GM12878 (cell line): Measurements from ENCODE around the gene NFKBIB. TPM values are rescaled to one million over a fixed set of nuclear protein-coding genes. Genes with fewer than 3 reads are reported as not detected.

Experiments
- BCL11A ChIP-seq: IDR thresholded peaks from 2 replicates; pipeline ENCODE4 v1.6.1; 2011; ENCODE audit warnings: low read depth, low read length
- BMI1 ChIP-seq: fragments of 450-650 bp; IDR thresholded peaks from 2 replicates; pipeline ENCODE4 v1.6.1; 2016; ENCODE audit warnings: mild to moderate bottlenecking, moderate library complexity, borderline replicate concordance
- CREB1 ChIP-seq: IDR thresholded peaks from 2 replicates; pipeline ENCODE4 v1.6.1; 2012; ENCODE audit warnings: low read depth, mild to moderate bottlenecking, inconsistent platforms
- DPF2 ChIP-seq: fragments of 450-650 bp; IDR thresholded peaks from 2 replicates; pipeline ENCODE4 v1.6.1; 2017; ENCODE audit warnings: mild to moderate bottlenecking
- ETV6 ChIP-seq, 2 experiments: fragments of 450-650 bp in 1 of 2; IDR thresholded peaks in 1 of 2; conservative IDR thresholded peaks in 1 of 2; 2 replicates each; pipeline ENCODE4 v1.6.1; 2014; ENCODE audit warnings: antibody characterized with exemption in 1 of 2, borderline replicate concordance in 1 of 2, low read depth in 1 of 2, mild to moderate bottlenecking in 1 of 2, moderate library complexity in 1 of 2
- HCFC1 ChIP-seq: fragments of 150-350 bp; IDR thresholded peaks from 2 replicates; pipeline ENCODE4 v1.6.1; 2014; ENCODE audit warnings: low read length
- HSF1 ChIP-seq: fragments of 150-350 bp; IDR thresholded peaks from 2 replicates; pipeline ENCODE4 v1.6.1; 2014; ENCODE audit warnings: mild to moderate bottlenecking, low read depth, low read length
- IKZF2 ChIP-seq, 2 experiments: fragments of 450-650 bp; IDR thresholded peaks; 2 replicates each; pipeline ENCODE4 v1.6.1; 2017; ENCODE audit warnings: mild to moderate bottlenecking in 2 of 2, moderate library complexity in 2 of 2
- LARP7 ChIP-seq: fragments of 450-650 bp; IDR thresholded peaks from 2 replicates; pipeline ENCODE4 v1.6.1; 2017; ENCODE audit warnings: mild to moderate bottlenecking
- MLLT1 ChIP-seq: fragments of 450-650 bp; IDR thresholded peaks from 2 replicates; pipeline ENCODE4 v1.6.1; 2016; ENCODE audit warnings: mild to moderate bottlenecking
- MTA2 ChIP-seq: fragments of 450-650 bp; IDR thresholded peaks from 2 replicates; pipeline ENCODE4 v1.6.1; 2016; ENCODE audit warnings: low read depth, mild to moderate bottlenecking, moderate library complexity
- POLR2AphosphoS2 ChIP-seq: IDR thresholded peaks from 2 replicates; pipeline ENCODE4 v1.6.1; 2011; ENCODE audit warnings: low read depth, mild to moderate bottlenecking, low read length, improper control_type of control experiment, moderate library complexity
- POU2F2 ChIP-seq: IDR thresholded peaks from 3 replicates; pipeline ENCODE4 v1.6.1; 2011; ENCODE audit warnings: low read depth, mild to moderate bottlenecking, low read length, borderline replicate concordance
- RELB ChIP-seq: fragments of 450-650 bp; IDR thresholded peaks from 2 replicates; pipeline ENCODE4 v1.6.1; 2017; ENCODE audit warnings: low read depth, mild to moderate bottlenecking, moderate library complexity
- SMAD1 ChIP-seq: fragments of 450-650 bp; IDR thresholded peaks from 2 replicates; pipeline ENCODE4 v1.6.1; 2018; ENCODE audit warnings: mild to moderate bottlenecking, low read depth; ENCODE audit not compliant: partially characterized antibody
- SMC3 ChIP-seq: IDR thresholded peaks from 2 replicates; pipeline ENCODE4 v1.6.1; 2011; ENCODE audit warnings: low read length, improper control_type of control experiment, borderline replicate concordance
- TAF1 ChIP-seq: IDR thresholded peaks from 2 replicates; pipeline ENCODE4 v1.6.1; 2011; ENCODE audit warnings: mild to moderate bottlenecking, low read depth, low read length, borderline replicate concordance
- ZBED1 ChIP-seq: IDR thresholded peaks from 2 replicates; pipeline ENCODE4 v1.6.1; 2016; ENCODE audit warnings: borderline replicate concordance
- ZNF274 ChIP-seq: IDR thresholded peaks from one replicate; pipeline ENCODE4 v1.8.0; 2011; ENCODE audit not compliant: insufficient read length, insufficient read depth
- ZNF687 ChIP-seq: fragments of 450-650 bp; IDR thresholded peaks from 2 replicates; pipeline ENCODE4 v1.6.1; 2017; ENCODE audit warnings: mild to moderate bottlenecking, moderate library complexity
- polyA plus RNA-seq, 11 experiments: library from polyadenylated mRNA; depleted of rRNA in 4 of 11; unstranded in 6 of 11; stranded (reverse) in 5 of 11; fragments of >200 nt; fragmentation: Nextera tagmentation in 4 of 11; fragmentation: Illumina TruSeq in 1 of 11; extraction: Ambion mirVana in 4 of 11; extraction: Trizol in 1 of 11; gene quantifications; 1 replicate in 1 of 11; 2 replicates in 10 of 11; pipeline versions ENCODE4 v1.2.1 to v1.2.3, GENCODE V29; 2011 to 2016; ENCODE audit warnings: inconsistent platforms in 2 of 11, missing spikeins in 2 of 11, low read depth in 1 of 11
- total RNA-seq, 4 experiments: library from RNA; depleted of rRNA in 3 of 4; stranded (reverse); fragments of >200 nt in 3 of 4; fragmentation: Illumina TruSeq in 1 of 4; extraction: Trizol in 1 of 4; gene quantifications; 2 replicates each; pipeline versions ENCODE4 v1.2.1 to v1.2.3, GENCODE V29; 2013 to 2021

NFKBIB gene
- total and polyA plus RNA-seq, 10 of the 15 experiments (the other 5 are each of a cell fraction or from before 2014, with no cell fraction given): 1.2 to 60.9 (median 31.0) TPM

GRCh38 chr19:38877781-38878574, 21.8 kb upstream of the NFKBIB start, which contains the start of gene RINL (continued):
- no peak for TF ChIP-seq SMAD1
- TF ChIP-seq IKZF2 (IDR thresholded peaks at IDR 0.05): peak; percentile 40 to 44; a peak in 1 of 4 replicates
- TF ChIP-seq POU2F2: peak; percentile 7; the same call in 1 of the 3 replicates
- peak; percentile 60; the same call in 1 of the 2 replicates for TF ChIP-seq MLLT1
- peak; percentile 36; the same call in 1 of the 2 replicates for TF ChIP-seq HCFC1
- peak in 1 of 2 experiments; percentile 90; a peak in 2 of 4 replicates for TF ChIP-seq ETV6 (conservative IDR thresholded peaks at IDR 0.05 in 1 of 2, IDR thresholded peaks at IDR 0.05 in 1 of 2; ENCODE audit: borderline replicate concordance in 1 of 2, low read depth in 1 of 2)
- TF ChIP-seq MTA2: peak; percentile 53; the same call in 1 of the 2 replicates
- TF ChIP-seq ZBED1: no peak
- no peak for TF ChIP-seq TAF1
- TF ChIP-seq ZNF687: peak; percentile 84; the same call in 1 of the 2 replicates
- TF ChIP-seq BMI1: no peak
- no peak for TF ChIP-seq HSF1
- no peak for TF ChIP-seq SMC3
- no peak for TF ChIP-seq CREB1
- no peak; the same call in 1 of the 2 replicates for TF ChIP-seq RELB
- no peak for TF ChIP-seq BCL11A
- peak; percentile 55; the same call in 1 of the 2 replicates for TF ChIP-seq LARP7
- TF ChIP-seq DPF2: peak; percentile 25; the same call in 1 of the 2 replicates
- no peak for TF ChIP-seq ZNF274
- TF ChIP-seq POLR2AphosphoS2: peak; percentile 50; the same call in 1 of the 2 replicates
